ENCODE results near the gene MEIS2. TPM values are rescaled to one million over a fixed set of nuclear protein-coding genes. Genes with fewer than 3 reads are reported as not detected.
A peak's percentile ranks its signal among the peaks of the same experiment; 100 is the strongest.

Gene MEIS2
- total and polyA plus RNA-seq, 2 experiments from 2014 or later: 0.27 TPM; not detected in 1

GRCh38 chr15:37007301-37007700 lies 93.0 kb downstream of the MEIS2 start:
- H3K4me1 Mint-ChIP-seq: peaks cover 10% of the 10 kb centered on the region
- H3K9me2 ChIP-seq (ENCODE audit: insufficient read depth): no peaks in the 10 kb centered on the region; the same call in 1 of the 2 replicates

More at GRCh38 chr15:37007301-37007700, 93.0 kb downstream of the MEIS2 start:
- Histone ChIP-seq H3K27me3 (ENCODE audit: insufficient read depth) (no peaks in the 10 kb centered on the region), H2AFZ (no peak overlapping the region), H3K79me2 (replicated peaks; ENCODE audit: insufficient read depth) (no peaks in the 10 kb centered on the region), H3K4me3 (no peak overlapping the region), H4K20me1 (replicated peaks; ENCODE audit: insufficient read depth) (no peaks in the 10 kb centered on the region), H3K4me1 (ENCODE audit: insufficient read depth) (no peaks in the 10 kb centered on the region), H3K4me2 (no peak overlapping the region), H3F3A (replicated peaks; ENCODE audit: low read depth) (no peaks in the 10 kb centered on the region), H3K27ac (ENCODE audit: low read depth) (no peak overlapping the region), H3K36me3 (ENCODE audit: insufficient read depth) (no peaks in the 10 kb centered on the region)
- DNase-seq (ENCODE audit: low spot score) (no peak), ATAC-seq (0 out of 3 replicates have a peak, but pooled peaks have one; percentile 41)
- no peak overlapping the region for H3K4me3 Mint-ChIP-seq
- TF ChIP-seq JUNB (IDR thresholded peaks at IDR 0.05; ENCODE audit: unreplicated experiment) (no peak), CREB1 (CRISPR knock-in tag; IDR thresholded peaks at IDR 0.05; ENCODE audit: low read depth) (no peak), REST (IDR thresholded peaks at IDR 0.05; ENCODE audit: unreplicated experiment) (no peak), NANOG (IDR thresholded peaks at IDR 0.05; ENCODE audit: borderline replicate concordance) (no peak), EZH2phosphoT487 (IDR thresholded peaks at IDR 0.05; ENCODE audit: unreplicated experiment) (no peak), POLR2AphosphoS5 (IDR thresholded peaks at IDR 0.05; ENCODE audit: low read depth) (no peak), STAT1 (IDR thresholded peaks at IDR 0.05; ENCODE audit: unreplicated experiment) (no peak), ZNF114 (CRISPR knock-in tag; IDR thresholded peaks at IDR 0.05) (no peak), ZNF331 (CRISPR knock-in tag; IDR thresholded peaks at IDR 0.05; ENCODE audit: low read depth) (no peak), EZH2 (IDR thresholded peaks at IDR 0.05; ENCODE audit: low read depth, unreplicated experiment) (no peak), ETS1 (IDR thresholded peaks at IDR 0.05) (no peak)
- TF ChIP-seq, protein P1, sequence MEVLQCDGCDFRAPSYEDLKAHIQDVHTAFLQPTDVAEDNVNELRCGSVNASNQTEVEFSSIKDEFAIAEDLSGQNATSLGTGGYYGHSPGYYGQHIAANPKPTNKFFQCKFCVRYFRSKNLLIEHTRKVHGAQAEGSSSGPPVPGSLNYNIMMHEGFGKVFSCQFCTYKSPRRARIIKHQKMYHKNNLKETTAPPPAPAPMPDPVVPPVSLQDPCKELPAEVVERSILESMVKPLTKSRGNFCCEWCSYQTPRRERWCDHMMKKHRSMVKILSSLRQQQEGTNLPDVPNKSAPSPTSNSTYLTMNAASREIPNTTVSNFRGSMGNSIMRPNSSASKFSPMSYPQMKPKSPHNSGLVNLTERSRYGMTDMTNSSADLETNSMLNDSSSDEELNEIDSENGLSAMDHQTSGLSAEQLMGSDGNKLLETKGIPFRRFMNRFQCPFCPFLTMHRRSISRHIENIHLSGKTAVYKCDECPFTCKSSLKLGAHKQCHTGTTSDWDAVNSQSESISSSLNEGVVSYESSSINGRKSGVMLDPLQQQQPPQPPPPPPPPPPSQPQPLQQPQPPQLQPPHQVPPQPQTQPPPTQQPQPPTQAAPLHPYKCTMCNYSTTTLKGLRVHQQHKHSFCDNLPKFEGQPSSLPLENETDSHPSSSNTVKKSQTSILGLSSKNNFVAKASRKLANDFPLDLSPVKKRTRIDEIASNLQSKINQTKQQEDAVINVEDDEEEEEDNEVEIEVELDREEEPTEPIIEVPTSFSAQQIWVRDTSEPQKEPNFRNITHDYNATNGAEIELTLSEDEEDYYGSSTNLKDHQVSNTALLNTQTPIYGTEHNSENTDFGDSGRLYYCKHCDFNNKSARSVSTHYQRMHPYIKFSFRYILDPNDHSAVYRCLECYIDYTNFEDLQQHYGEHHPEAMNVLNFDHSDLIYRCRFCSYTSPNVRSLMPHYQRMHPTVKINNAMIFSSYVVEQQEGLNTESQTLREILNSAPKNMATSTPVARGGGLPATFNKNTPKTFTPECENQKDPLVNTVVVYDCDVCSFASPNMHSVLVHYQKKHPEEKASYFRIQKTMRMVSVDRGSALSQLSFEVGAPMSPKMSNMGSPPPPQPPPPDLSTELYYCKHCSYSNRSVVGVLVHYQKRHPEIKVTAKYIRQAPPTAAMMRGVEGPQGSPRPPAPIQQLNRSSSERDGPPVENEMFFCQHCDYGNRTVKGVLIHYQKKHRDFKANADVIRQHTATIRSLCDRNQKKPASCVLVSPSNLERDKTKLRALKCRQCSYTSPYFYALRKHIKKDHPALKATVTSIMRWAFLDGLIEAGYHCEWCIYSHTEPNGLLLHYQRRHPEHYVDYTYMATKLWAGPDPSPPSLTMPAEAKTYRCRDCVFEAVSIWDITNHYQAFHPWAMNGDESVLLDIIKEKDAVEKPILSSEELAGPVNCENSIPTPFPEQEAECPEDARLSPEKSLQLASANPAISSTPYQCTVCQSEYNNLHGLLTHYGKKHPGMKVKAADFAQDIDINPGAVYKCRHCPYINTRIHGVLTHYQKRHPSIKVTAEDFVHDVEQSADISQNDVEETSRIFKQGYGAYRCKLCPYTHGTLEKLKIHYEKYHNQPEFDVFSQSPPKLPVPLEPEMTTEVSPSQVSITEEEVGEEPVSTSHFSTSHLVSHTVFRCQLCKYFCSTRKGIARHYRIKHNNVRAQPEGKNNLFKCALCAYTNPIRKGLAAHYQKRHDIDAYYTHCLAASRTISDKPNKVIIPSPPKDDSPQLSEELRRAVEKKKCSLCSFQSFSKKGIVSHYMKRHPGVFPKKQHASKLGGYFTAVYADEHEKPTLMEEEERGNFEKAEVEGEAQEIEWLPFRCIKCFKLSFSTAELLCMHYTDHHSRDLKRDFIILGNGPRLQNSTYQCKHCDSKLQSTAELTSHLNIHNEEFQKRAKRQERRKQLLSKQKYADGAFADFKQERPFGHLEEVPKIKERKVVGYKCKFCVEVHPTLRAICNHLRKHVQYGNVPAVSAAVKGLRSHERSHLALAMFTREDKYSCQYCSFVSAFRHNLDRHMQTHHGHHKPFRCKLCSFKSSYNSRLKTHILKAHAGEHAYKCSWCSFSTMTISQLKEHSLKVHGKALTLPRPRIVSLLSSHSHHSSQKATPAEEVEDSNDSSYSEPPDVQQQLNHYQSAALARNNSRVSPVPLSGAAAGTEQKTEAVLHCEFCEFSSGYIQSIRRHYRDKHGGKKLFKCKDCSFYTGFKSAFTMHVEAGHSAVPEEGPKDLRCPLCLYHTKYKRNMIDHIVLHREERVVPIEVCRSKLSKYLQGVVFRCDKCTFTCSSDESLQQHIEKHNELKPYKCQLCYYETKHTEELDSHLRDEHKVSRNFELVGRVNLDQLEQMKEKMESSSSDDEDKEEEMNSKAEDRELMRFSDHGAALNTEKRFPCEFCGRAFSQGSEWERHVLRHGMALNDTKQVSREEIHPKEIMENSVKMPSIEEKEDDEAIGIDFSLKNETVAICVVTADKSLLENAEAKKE (CRISPR knock-in tag; IDR thresholded peaks at IDR 0.05): no peak
- TF ChIP-seq, protein P2, sequence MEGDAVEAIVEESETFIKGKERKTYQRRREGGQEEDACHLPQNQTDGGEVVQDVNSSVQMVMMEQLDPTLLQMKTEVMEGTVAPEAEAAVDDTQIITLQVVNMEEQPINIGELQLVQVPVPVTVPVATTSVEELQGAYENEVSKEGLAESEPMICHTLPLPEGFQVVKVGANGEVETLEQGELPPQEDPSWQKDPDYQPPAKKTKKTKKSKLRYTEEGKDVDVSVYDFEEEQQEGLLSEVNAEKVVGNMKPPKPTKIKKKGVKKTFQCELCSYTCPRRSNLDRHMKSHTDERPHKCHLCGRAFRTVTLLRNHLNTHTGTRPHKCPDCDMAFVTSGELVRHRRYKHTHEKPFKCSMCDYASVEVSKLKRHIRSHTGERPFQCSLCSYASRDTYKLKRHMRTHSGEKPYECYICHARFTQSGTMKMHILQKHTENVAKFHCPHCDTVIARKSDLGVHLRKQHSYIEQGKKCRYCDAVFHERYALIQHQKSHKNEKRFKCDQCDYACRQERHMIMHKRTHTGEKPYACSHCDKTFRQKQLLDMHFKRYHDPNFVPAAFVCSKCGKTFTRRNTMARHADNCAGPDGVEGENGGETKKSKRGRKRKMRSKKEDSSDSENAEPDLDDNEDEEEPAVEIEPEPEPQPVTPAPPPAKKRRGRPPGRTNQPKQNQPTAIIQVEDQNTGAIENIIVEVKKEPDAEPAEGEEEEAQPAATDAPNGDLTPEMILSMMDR (conservative IDR thresholded peaks at IDR 0.05; ENCODE audit: low read depth in 2 of 2): no peak
- H3K27ac Mint-ChIP-seq: no peak overlapping the region
- no peaks in the 10 kb centered on the region for H3K9me3 Mint-ChIP-seq
- peaks cover 4% of the 10 kb centered on the region for H3K27me3 Mint-ChIP-seq (ENCODE audit: insufficient read depth, low read depth, poor library complexity)
- no peaks in the 10 kb centered on the region for H3K36me3 Mint-ChIP-seq (ENCODE audit: low read depth)
